K562 (cell line): ENCODE results near the gene FAM227A. TPM values are rescaled to one million over a fixed set of nuclear protein-coding genes. Genes with fewer than 3 reads are reported as not detected.

Source experiments
- C11orf30 ChIP-seq: fragments of 450-650 bp; IDR thresholded peaks from 2 replicates; pipeline ENCODE4 v1.6.1; 2016; ENCODE audit warnings: low read depth, mild to moderate bottlenecking
- MAFF ChIP-seq: IDR thresholded peaks from 2 replicates; pipeline ENCODE4 v1.6.1; 2012; ENCODE audit warnings: low read length, improper control_type of control experiment
- RNF2 ChIP-seq: sonication (generic); IDR thresholded peaks from 2 replicates; pipeline ENCODE4 v1.6.1; 2016
- TCF3 ChIP-seq: sonication (generic); formaldehyde crosslinking; IDR thresholded peaks from 2 replicates; pipeline ENCODE4 v1.4.0; 2020; ENCODE audit warnings: mild to moderate bottlenecking, missing genetic modification reagents
- ZBTB8A ChIP-seq: fragments of 450-650 bp; IDR thresholded peaks from 2 replicates; pipeline ENCODE4 v1.6.1; 2018; ENCODE audit warnings: mild to moderate bottlenecking, moderate library complexity; ENCODE audit not compliant: partially characterized antibody
- polyA plus RNA-seq, 8 experiments: library from polyadenylated mRNA; depleted of rRNA in 4 of 8; stranded (reverse) in 5 of 8; unstranded in 3 of 8; fragments of >200 nt; fragmentation: Nextera tagmentation in 2 of 8; fragmentation: Illumina TruSeq in 1 of 8; extraction: Ambion mirVana in 2 of 8; extraction: Trizol in 1 of 8; gene quantifications; 2 replicates each; pipeline versions ENCODE4 v1.2.1 to v1.2.3, GENCODE V29; 2011 to 2014; ENCODE audit warnings: inconsistent platforms in 1 of 8, missing spikeins in 1 of 8
- total RNA-seq, 7 experiments: library from RNA; depleted of rRNA in 6 of 7; stranded (reverse); fragments of >200 nt in 6 of 7; fragmentation: Illumina TruSeq in 2 of 7; extraction: Trizol in 2 of 7; gene quantifications; 2 replicates each; pipeline versions ENCODE4 v1.2.1 to v1.2.3, GENCODE V29; 2011 to 2021; ENCODE audit warnings: low replicate concordance in 1 of 7
- TF ChIP-seq, protein P1 (sequence below): sonication (generic); formaldehyde crosslinking; IDR thresholded peaks from 2 replicates; pipeline ENCODE4 v1.9.0; 2022; ENCODE audit warnings: mild to moderate bottlenecking, missing genetic modification reagents
- TF ChIP-seq, protein P2 (sequence below), 2 experiments: IDR thresholded peaks in 1 of 2; conservative IDR thresholded peaks in 1 of 2; 2 replicates each; pipeline ENCODE4 v1.6.1; 2016; ENCODE audit warnings: low read depth in 2 of 2, mild to moderate bottlenecking in 1 of 2, missing compliant biosample characterization in 1 of 2, missing genetic modification characterization in 1 of 2, moderate library complexity in 1 of 2
- TF ChIP-seq, protein P3 (sequence below): fragments of 250-450 bp; sonication (Bioruptor Pico); IDR thresholded peaks from 2 replicates; pipeline ENCODE4 v1.4.0; 2020; ENCODE audit warnings: mild to moderate bottlenecking, moderate library complexity
- TF ChIP-seq, protein P4 (sequence below): fragments of 200-800 bp; sonication (Bioruptor generic); IDR thresholded peaks from 2 replicates; pipeline ENCODE4 v1.6.1; 2017; ENCODE audit warnings: missing genetic modification characterization, missing compliant biosample characterization

The FAM227A gene
- total and polyA plus RNA-seq, 9 of the 15 experiments (the other 6 are each of a cell fraction or from before 2014, with no cell fraction given): 0.10 to 2.2 (median 0.83) TPM

DNA sequence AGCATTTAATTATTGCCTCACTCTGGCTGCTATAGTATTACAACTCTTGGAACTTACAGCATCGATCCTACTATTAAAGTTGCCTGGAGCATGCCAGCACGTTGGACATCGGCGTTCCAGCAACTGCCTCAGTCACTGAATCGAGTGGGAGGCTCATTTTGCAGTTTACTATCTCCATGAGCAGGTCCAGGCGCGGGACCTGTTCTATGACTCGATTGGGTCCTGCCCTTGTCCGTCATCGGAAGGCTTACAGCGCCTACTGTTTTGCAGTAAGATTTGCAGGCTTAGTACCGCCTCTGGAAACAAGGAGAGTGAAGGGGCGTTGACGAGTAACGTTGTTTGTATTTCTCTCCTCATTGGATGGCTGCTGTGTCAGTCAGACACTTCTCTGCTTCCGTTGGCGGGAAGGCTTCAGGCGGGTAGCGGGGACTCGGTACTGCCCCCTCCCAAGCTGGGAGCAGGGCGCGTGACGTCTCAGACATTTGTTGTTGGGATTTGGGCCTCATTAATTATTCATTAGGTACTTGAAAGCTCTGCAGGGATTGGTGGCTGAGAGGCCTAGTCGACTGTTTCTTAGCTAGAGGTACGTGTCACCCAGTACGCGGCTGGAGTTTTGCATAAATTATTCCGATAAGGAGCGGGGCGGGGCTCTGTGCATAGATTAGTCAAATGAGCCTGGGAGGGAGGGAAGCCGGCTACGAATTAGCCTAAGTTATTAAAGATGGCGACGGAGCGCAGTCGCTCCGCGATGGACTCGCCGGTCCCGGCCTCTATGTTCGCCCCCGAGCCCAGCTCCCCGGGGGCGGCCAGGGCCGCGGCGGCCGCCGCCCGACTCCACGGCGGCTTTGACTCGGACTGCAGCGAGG lies 49.3 kb upstream of the FAM227A start, which contains the start of gene GTPBP1 (continued):
- TF ChIP-seq, protein P1, sequence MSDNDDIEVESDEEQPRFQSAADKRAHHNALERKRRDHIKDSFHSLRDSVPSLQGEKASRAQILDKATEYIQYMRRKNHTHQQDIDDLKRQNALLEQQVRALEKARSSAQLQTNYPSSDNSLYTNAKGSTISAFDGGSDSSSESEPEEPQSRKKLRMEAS: peak; percentile 75
- peak; percentile 55 for TF ChIP-seq C11orf30
- TF ChIP-seq, protein P2, sequence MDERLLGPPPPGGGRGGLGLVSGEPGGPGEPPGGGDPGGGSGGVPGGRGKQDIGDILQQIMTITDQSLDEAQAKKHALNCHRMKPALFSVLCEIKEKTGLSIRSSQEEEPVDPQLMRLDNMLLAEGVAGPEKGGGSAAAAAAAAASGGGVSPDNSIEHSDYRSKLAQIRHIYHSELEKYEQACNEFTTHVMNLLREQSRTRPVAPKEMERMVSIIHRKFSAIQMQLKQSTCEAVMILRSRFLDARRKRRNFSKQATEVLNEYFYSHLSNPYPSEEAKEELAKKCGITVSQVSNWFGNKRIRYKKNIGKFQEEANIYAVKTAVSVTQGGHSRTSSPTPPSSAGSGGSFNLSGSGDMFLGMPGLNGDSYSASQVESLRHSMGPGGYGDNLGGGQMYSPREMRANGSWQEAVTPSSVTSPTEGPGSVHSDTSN (CRISPR knock-in tag; IDR thresholded peaks at IDR 0.05; ENCODE audit: low read depth): peak; percentile 93
- TF ChIP-seq, protein P2 (tag; conservative IDR thresholded peaks at IDR 0.05; ENCODE audit: low read depth): peak; percentile 100
- peak; percentile 58 for TF ChIP-seq TCF3
- TF ChIP-seq, protein P3, sequence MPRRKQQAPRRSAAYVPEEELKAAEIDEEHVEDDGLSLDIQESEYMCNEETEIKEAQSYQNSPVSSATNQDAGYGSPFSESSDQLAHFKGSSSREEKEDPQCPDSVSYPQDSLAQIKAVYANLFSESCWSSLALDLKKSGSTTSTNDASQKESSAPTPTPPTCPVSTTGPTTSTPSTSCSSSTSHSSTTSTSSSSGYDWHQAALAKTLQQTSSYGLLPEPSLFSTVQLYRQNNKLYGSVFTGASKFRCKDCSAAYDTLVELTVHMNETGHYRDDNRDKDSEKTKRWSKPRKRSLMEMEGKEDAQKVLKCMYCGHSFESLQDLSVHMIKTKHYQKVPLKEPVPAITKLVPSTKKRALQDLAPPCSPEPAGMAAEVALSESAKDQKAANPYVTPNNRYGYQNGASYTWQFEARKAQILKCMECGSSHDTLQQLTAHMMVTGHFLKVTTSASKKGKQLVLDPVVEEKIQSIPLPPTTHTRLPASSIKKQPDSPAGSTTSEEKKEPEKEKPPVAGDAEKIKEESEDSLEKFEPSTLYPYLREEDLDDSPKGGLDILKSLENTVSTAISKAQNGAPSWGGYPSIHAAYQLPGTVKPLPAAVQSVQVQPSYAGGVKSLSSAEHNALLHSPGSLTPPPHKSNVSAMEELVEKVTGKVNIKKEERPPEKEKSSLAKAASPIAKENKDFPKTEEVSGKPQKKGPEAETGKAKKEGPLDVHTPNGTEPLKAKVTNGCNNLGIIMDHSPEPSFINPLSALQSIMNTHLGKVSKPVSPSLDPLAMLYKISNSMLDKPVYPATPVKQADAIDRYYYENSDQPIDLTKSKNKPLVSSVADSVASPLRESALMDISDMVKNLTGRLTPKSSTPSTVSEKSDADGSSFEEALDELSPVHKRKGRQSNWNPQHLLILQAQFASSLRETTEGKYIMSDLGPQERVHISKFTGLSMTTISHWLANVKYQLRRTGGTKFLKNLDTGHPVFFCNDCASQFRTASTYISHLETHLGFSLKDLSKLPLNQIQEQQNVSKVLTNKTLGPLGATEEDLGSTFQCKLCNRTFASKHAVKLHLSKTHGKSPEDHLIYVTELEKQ (CRISPR knock-in tag): no peak
- no peak for TF ChIP-seq ZBTB8A
- peak; percentile 63; the same call in 1 of the 2 replicates for TF ChIP-seq RNF2
- TF ChIP-seq MAFF: peak; percentile 33
- TF ChIP-seq, protein P4, sequence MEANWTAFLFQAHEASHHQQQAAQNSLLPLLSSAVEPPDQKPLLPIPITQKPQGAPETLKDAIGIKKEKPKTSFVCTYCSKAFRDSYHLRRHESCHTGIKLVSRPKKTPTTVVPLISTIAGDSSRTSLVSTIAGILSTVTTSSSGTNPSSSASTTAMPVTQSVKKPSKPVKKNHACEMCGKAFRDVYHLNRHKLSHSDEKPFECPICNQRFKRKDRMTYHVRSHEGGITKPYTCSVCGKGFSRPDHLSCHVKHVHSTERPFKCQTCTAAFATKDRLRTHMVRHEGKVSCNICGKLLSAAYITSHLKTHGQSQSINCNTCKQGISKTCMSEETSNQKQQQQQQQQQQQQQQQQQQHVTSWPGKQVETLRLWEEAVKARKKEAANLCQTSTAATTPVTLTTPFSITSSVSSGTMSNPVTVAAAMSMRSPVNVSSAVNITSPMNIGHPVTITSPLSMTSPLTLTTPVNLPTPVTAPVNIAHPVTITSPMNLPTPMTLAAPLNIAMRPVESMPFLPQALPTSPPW (CRISPR knock-in tag): peak; percentile 85
